Measurements from ENCODE around the gene TTC39B. TPM values are rescaled to one million over a fixed set of nuclear protein-coding genes. Genes with fewer than 3 reads are reported as not detected.

Gene TTC39B
- total and polyA plus RNA-seq, 2 experiments from 2014 or later, result 1.3 to 4.1 TPM

DNA sequence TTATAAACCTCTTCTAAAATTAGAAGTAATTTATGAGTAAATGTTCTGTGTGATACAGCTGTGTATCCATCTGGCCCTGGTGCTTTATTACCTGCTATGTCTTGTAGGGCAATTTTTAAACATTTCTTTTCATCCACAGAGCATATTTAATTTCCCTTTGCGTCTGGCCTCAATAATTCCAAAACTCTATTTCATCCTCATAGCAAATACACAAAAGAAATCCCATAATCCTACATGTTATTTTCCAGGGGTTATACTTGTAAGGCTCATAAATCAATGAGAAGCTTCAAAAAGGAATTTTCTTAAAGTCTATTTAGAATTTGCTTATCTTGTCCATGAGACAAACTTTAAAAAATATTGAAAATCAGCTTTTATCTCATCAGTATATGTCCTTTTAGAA, 167.0 kb downstream of the TTC39B start:
- no peaks in the 10 kb centered on the region for H3K27me3 ChIP-seq
- no peak for DNase-seq (ENCODE audit: low read depth in 1 of 2, low spot score in 1 of 2)
- H3K36me3 ChIP-seq, result no peaks in the 10 kb centered on the region
- no peaks in the 10 kb centered on the region for H3K9me3 ChIP-seq (ENCODE audit: low read depth)
- TF ChIP-seq, protein P1, sequence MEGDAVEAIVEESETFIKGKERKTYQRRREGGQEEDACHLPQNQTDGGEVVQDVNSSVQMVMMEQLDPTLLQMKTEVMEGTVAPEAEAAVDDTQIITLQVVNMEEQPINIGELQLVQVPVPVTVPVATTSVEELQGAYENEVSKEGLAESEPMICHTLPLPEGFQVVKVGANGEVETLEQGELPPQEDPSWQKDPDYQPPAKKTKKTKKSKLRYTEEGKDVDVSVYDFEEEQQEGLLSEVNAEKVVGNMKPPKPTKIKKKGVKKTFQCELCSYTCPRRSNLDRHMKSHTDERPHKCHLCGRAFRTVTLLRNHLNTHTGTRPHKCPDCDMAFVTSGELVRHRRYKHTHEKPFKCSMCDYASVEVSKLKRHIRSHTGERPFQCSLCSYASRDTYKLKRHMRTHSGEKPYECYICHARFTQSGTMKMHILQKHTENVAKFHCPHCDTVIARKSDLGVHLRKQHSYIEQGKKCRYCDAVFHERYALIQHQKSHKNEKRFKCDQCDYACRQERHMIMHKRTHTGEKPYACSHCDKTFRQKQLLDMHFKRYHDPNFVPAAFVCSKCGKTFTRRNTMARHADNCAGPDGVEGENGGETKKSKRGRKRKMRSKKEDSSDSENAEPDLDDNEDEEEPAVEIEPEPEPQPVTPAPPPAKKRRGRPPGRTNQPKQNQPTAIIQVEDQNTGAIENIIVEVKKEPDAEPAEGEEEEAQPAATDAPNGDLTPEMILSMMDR (IDR thresholded peaks at IDR 0.05; ENCODE audit: low read depth, low read length), result no peak
- H3K27ac ChIP-seq, result no peak overlapping the region
- H3K4me1 ChIP-seq (ENCODE audit: low read depth), result peaks cover 2% of the 10 kb centered on the region
- no peak overlapping the region for H3K4me3 ChIP-seq

DNA sequence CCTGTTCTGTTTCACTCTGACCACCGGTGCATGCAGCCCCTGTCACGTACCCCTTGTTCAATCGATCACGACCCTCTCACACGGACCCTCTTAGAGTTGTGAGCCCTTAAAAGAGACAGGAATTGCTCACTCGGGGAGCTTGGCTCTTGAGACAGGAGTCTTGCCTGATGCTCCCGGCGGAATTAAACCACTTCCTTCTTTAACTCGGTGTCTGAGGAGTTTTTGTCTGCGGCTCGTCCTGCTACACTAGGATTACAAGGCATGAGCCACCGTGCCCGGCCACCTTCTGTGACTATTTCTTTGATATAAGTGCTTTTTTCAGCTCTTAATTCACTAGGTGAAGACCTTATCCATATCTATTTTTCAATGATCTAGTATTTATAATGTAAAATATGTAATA, 167.5 kb downstream of the TTC39B start:
- Histone ChIP-seq H3K9me3 (ENCODE audit: low read depth) (no peaks in the 10 kb centered on the region), H3K4me3 (no peak overlapping the region), H3K27me3 (no peaks in the 10 kb centered on the region), H3K36me3 (no peaks in the 10 kb centered on the region), H3K27ac (no peak overlapping the region), H3K4me1 (ENCODE audit: low read depth) (peaks cover 2% of the 10 kb centered on the region)
- DNase-seq (ENCODE audit: low read depth in 1 of 2, low spot score in 1 of 2), result no peak
- TF ChIP-seq, protein P1 (IDR thresholded peaks at IDR 0.05; ENCODE audit: low read depth, low read length), result no peak

DNA sequence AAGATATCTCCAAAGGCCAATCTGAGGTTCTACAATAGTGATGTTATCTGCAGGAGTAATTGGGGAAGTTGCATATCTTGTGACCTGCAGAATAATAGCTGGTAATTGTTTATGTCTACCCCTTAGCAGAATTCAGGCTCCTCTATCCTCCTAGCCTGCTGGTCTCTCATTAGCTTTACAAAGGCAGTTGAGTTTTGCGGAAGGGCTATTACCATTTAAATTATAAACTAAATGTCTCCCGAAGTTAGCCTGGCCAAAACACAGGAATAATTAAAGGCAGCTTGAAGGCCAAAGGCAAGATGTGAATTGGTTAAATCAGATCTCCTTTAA, 168.7 kb downstream of the TTC39B start:
- Histone ChIP-seq H3K27ac (no peak overlapping the region), H3K27me3 (no peaks in the 10 kb centered on the region), H3K9me3 (ENCODE audit: low read depth) (no peaks in the 10 kb centered on the region), H3K36me3 (no peaks in the 10 kb centered on the region), H3K4me1 (ENCODE audit: low read depth) (peaks cover 2% of the 10 kb centered on the region), H3K4me3 (no peak overlapping the region)
- TF ChIP-seq, protein P1 (IDR thresholded peaks at IDR 0.05; ENCODE audit: low read depth, low read length), result no peak
- DNase-seq (ENCODE audit: low read depth in 1 of 2, low spot score in 1 of 2), result no peak

DNA sequence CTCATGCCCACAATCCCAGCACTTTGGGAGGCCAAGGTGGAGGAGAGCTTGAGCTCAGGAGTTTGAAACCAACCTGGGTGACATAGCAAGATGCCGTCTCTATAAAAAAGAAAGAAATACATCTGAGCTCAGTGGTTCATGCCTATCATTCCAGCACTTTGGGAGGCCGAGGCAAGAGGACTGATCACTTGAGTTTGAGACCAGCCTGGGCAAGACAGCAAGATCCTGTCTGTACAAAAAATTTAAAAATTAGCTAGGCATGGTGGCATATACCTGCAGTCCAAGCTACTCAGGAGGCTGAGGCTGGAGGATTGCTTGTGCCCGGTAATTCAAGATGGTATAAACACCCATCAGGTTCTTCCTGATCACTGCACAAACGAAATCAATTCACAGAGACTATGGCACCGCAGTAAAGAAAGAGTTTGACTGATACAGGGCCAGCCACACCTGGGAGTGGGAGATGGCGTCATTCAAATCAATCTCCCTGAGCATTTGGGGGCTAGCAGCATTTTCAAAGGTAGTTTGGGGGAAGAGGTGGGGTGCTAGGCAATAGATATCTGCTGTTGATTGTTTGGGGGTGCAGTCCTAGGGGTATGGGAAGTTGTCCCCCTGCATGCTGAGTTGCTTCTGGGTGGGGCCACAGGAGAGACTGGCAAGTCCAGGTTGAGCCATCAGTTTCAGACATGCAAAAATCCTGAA, 169.2 kb downstream of the TTC39B start:
- TF ChIP-seq, protein P1 (IDR thresholded peaks at IDR 0.05; ENCODE audit: low read depth, low read length), result no peak
- DNase-seq (ENCODE audit: low read depth in 1 of 2, low spot score in 1 of 2), result no peak
- H3K4me1 ChIP-seq (ENCODE audit: low read depth), result peaks cover 2% of the 10 kb centered on the region

DNA sequence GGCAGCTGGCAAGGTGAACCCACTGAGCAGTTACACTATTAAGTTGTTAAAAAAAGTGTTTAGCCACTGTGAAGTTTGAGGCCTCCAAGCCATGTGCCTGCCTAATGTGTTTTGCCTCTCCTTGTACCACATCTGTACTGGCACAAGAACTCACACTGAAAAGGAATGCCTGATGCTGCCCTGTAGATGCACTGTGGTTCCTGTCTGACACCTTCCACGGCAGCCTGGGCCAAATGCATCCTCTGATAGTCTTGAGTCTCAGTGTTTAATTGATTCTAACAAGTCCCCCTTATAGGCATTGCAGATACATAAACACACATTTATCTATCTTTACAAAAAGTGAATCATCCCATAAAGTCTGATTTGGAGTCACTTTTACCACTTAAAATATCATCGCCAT, 169.9 kb downstream of the TTC39B start:
- H3K36me3 ChIP-seq, result no peaks in the 10 kb centered on the region
- H3K27ac ChIP-seq, result no peak overlapping the region
- no peaks in the 10 kb centered on the region for H3K4me1 ChIP-seq (ENCODE audit: low read depth)
- no peak overlapping the region for H3K4me3 ChIP-seq
- TF ChIP-seq, protein P1 (IDR thresholded peaks at IDR 0.05; ENCODE audit: low read depth, low read length), result no peak
- no peaks in the 10 kb centered on the region for H3K9me3 ChIP-seq (ENCODE audit: low read depth)
- no peaks in the 10 kb centered on the region for H3K27me3 ChIP-seq
- DNase-seq (ENCODE audit: low read depth in 1 of 2, low spot score in 1 of 2), result no peak

More for the DNA sequence above, 169.2 kb downstream of the TTC39B start:
- no peaks in the 10 kb centered on the region for H3K36me3 ChIP-seq
- no peaks in the 10 kb centered on the region for H3K9me3 ChIP-seq (ENCODE audit: low read depth)
- no peak overlapping the region for H3K4me3 ChIP-seq
- no peaks in the 10 kb centered on the region for H3K27me3 ChIP-seq
- H3K27ac ChIP-seq, result no peak overlapping the region
